GM12878 (cell line): ENCODE results near the gene DTNBP1. TPM values are rescaled to one million over a fixed set of nuclear protein-coding genes. Genes with fewer than 3 reads are reported as not detected.

ENCODE experiments used
- ATAC-seq: fragments of 200-7000 bp; cut with Tn5 transposase; 3 replicates; pipeline ENCODE4 v1.9.1; 2020; ENCODE audit warnings: mild to moderate bottlenecking, moderate library complexity
- BruUV-seq: library from RNA; stranded (reverse); fragments of 400-500 nt; replicated peaks from 2 replicates; lab custom pipeline; 2021; lab: Mats Ljungman, UMichigan
- CTCF ChIA-PET: fragments of 300-600 bp; sonication (Branson Sonifier 250); formaldehyde crosslinking; extraction: SDS; loops from one replicate; lab custom pipeline; 2021; ENCODE audit warnings: inconsistent platforms; lab: Yijun Ruan, JAX
- POLR2A ChIA-PET: fragments of 350-600 bp; formaldehyde crosslinking; extraction: SDS; loops from one replicate; lab custom pipeline; 2021; ENCODE audit warnings: inconsistent platforms; lab: Charles Lee
- RAD21 ChIA-PET: fragments of 300-600 bp; sonication (Branson Sonifier 250); formaldehyde crosslinking; loops from one replicate; lab custom pipeline; 2023; ENCODE audit warnings: antibody characterized with exemption; ENCODE audit not compliant: unreplicated experiment; lab: Charles Lee
- SMC1A ChIA-PET: fragments of 300-600 bp; sonication (Branson Sonifier 250); formaldehyde crosslinking; loops from one replicate; lab custom pipeline; 2023; ENCODE audit not compliant: unreplicated experiment, uncharacterized antibody; lab: Charles Lee
- DNase-seq: peaks from one replicate; pipeline ENCODE4 v3.0.0-alpha.2; 2011; ENCODE audit warnings: low read depth, low spot score
- FAIRE-seq: peaks from 3 replicates; lab custom pipeline; 2011; peaks lifted over from hg19 to GRCh38; lab: Jason Lieb, UNC
- H2AFZ ChIP-seq: 2 replicates; pipeline ENCODE4 v1.6.0; 2011; ENCODE audit warnings: low read depth, low read length, control low read depth; ENCODE audit not compliant: control insufficient read depth
- H3K27ac ChIP-seq: 2 replicates; pipeline ENCODE4 v1.5.1; 2011; ENCODE audit warnings: control low read depth; ENCODE audit not compliant: control insufficient read depth, insufficient read depth
- H3K27me3 ChIP-seq, 2 experiments: replicated peaks in 1 of 2; 2 replicates each; pipeline versions ENCODE4 v1.6.0 to v1.6.1; 2011; ENCODE audit warnings: low read length in 1 of 2; ENCODE audit not compliant: control insufficient read depth in 2 of 2, insufficient read depth in 2 of 2
- H3K36me3 ChIP-seq, 2 experiments: 2 replicates each; pipeline ENCODE4 v1.5.1; 2011; ENCODE audit warnings: low read length in 1 of 2; ENCODE audit not compliant: control insufficient read depth in 2 of 2, insufficient read depth in 2 of 2
- H3K4me1 ChIP-seq: 2 replicates; pipeline ENCODE4 v1.6.1; 2011; ENCODE audit warnings: mild to moderate bottlenecking, low read length, moderate library complexity, mixed read lengths; ENCODE audit not compliant: control insufficient read depth, insufficient read depth
- H3K4me2 ChIP-seq: 2 replicates; pipeline ENCODE4 v1.6.0; 2011; ENCODE audit warnings: control low read depth; ENCODE audit not compliant: control insufficient read depth, insufficient read depth
- H3K4me3 ChIP-seq: fragments of 200-600 bp; sonication (generic); 2 replicates; pipeline ENCODE4 v1.5.1; 2016
- H3K79me2 ChIP-seq: 2 replicates; pipeline ENCODE4 v1.6.0; 2011; ENCODE audit warnings: low read length; ENCODE audit not compliant: control insufficient read depth, insufficient read depth
- H3K9ac ChIP-seq: 2 replicates; pipeline ENCODE4 v1.8.0; 2011; ENCODE audit warnings: low read length, control low read depth, mixed read lengths; ENCODE audit not compliant: control insufficient read depth, insufficient read depth
- H3K9me3 ChIP-seq: replicated peaks from 3 replicates; pipeline ENCODE4 v1.5.1; 2011; ENCODE audit warnings: mild to moderate bottlenecking, low read length; ENCODE audit not compliant: control insufficient read depth, insufficient read depth
- H4K20me1 ChIP-seq: 2 replicates; pipeline ENCODE4 v1.6.0; 2011; ENCODE audit not compliant: control insufficient read depth, insufficient read depth
- CBFB ChIP-seq: IDR thresholded peaks from 2 replicates; pipeline ENCODE4 v1.6.1; 2016; ENCODE audit warnings: antibody characterized with exemption, low read depth
- DPF2 ChIP-seq: fragments of 450-650 bp; IDR thresholded peaks from 2 replicates; pipeline ENCODE4 v1.6.1; 2017; ENCODE audit warnings: mild to moderate bottlenecking
- E4F1 ChIP-seq: fragments of 450-650 bp; IDR thresholded peaks from 2 replicates; pipeline ENCODE4 v1.6.1; 2018; ENCODE audit warnings: borderline replicate concordance, mild to moderate bottlenecking; ENCODE audit not compliant: partially characterized antibody
- ESRRA ChIP-seq: IDR thresholded peaks from 2 replicates; pipeline ENCODE4 v1.6.1; 2012; ENCODE audit warnings: mild to moderate bottlenecking, low read length, improper control_type of control experiment
- MEF2A ChIP-seq: IDR thresholded peaks from 2 replicates; pipeline ENCODE4 v1.6.1; 2011; ENCODE audit warnings: low read depth, mild to moderate bottlenecking, low read length, moderate library complexity; ENCODE audit not compliant: insufficient read depth
- MTA2 ChIP-seq: fragments of 450-650 bp; IDR thresholded peaks from 2 replicates; pipeline ENCODE4 v1.6.1; 2016; ENCODE audit warnings: low read depth, mild to moderate bottlenecking, moderate library complexity
- NFIC ChIP-seq: IDR thresholded peaks from 2 replicates; pipeline ENCODE4 v1.6.1; 2012; ENCODE audit warnings: low read depth, mild to moderate bottlenecking, inconsistent platforms, low read length, moderate library complexity
- YY1 ChIP-seq: IDR thresholded peaks from 2 replicates; pipeline ENCODE4 v1.6.1; 2011; ENCODE audit warnings: low read depth, mild to moderate bottlenecking, low read length
- ZBED1 ChIP-seq: IDR thresholded peaks from 2 replicates; pipeline ENCODE4 v1.6.1; 2016; ENCODE audit warnings: borderline replicate concordance
- ZBTB4 ChIP-seq: fragments of 450-650 bp; formaldehyde crosslinking; IDR thresholded peaks from 2 replicates; pipeline ENCODE4 v1.4.0; 2022; ENCODE audit warnings: mild to moderate bottlenecking, moderate library complexity
- ZZZ3 ChIP-seq: IDR thresholded peaks from 2 replicates; pipeline ENCODE4 v1.6.1; 2011; ENCODE audit warnings: low read depth; ENCODE audit not compliant: control insufficient read depth, insufficient read length
- WGBS: methylation state at CpG from one replicate; pipeline ENCODE4 v1.1.6; 2016; ENCODE audit warnings: low lambda C conversion rate; ENCODE audit not compliant: insufficient replicate concordance, insufficient coverage; ENCODE audit errors: missing lambda C conversion rate; 5-methylcytosine and 5-hydroxymethylcytosine counted together
- in situ Hi-C: fragments of 300-500 bp; cut with MboI; formaldehyde crosslinking; loops from 9 replicates; pipeline ENCODE4 v1.14.3; 2018; ENCODE audit warnings: mixed read lengths
- intact Hi-C: fragments of 100-400 bp; cut with micrococcal nuclease; formaldehyde crosslinking; loops from one replicate; pipeline ENCODE4 v1.14.2; 2022; ENCODE audit not compliant: unreplicated experiment
- polyA plus RNA-seq, 11 experiments: library from polyadenylated mRNA; depleted of rRNA in 4 of 11; unstranded in 6 of 11; stranded (reverse) in 5 of 11; fragments of >200 nt; fragmentation: Nextera tagmentation in 4 of 11; fragmentation: Illumina TruSeq in 1 of 11; extraction: Ambion mirVana in 4 of 11; extraction: Trizol in 1 of 11; gene quantifications; 1 replicate in 1 of 11; 2 replicates in 10 of 11; pipeline versions ENCODE4 v1.2.1 to v1.2.3, GENCODE V29; 2011 to 2016; ENCODE audit warnings: inconsistent platforms in 2 of 11, missing spikeins in 2 of 11, low read depth in 1 of 11
- total RNA-seq, 4 experiments: library from RNA; depleted of rRNA in 3 of 4; stranded (reverse); fragments of >200 nt in 3 of 4; fragmentation: Illumina TruSeq in 1 of 4; extraction: Trizol in 1 of 4; gene quantifications; 2 replicates each; pipeline versions ENCODE4 v1.2.1 to v1.2.3, GENCODE V29; 2013 to 2021

Gene DTNBP1
- total and polyA plus RNA-seq, 10 of the 15 experiments (the other 5 are each of a cell fraction or from before 2014, with no cell fraction given), result 7.1 to 40.3 (median 20.1) TPM

GRCh38 chr6:15630202-15630601, 32.6 kb downstream of the DTNBP1 start:
- H3K79me2 ChIP-seq, result no peaks in the 10 kb centered on the region
- H4K20me1 ChIP-seq, result no peaks in the 10 kb centered on the region
- no peaks in the 10 kb centered on the region for H3K9me3 ChIP-seq
- POLR2A ChIA-PET, result no interaction called here
- H3K36me3 ChIP-seq, result peaks cover 0 to 3% of the 10 kb centered on the region in 2 experiments; a peak in 1 of 4 replicates
- no peak overlapping the region for H2AFZ ChIP-seq
- 100% methylated on average over 1 of the region's 1 CpG for WGBS
- H3K9ac ChIP-seq, result no peak overlapping the region
- no peak overlapping the region for H3K4me2 ChIP-seq
- SMC1A ChIA-PET, result interaction anchor here (1.0 to 2.5 kb wide), 6 partner anchors 9 to 500 kb away, joined by 3 to 10 read pairs (median 5); no protein-coding TSS in a partner anchor
- FAIRE-seq, result no peak
- no peak overlapping the region for H3K27ac ChIP-seq
- no TSS peak for BruUV-seq
- ATAC-seq, result no peak
- no peak for TF ChIP-seq ZBTB4 (CRISPR knock-in tag)
- no peak for TF ChIP-seq MEF2A
- no peak for TF ChIP-seq ESRRA
- TF ChIP-seq DPF2, result no peak
- no peak for TF ChIP-seq CBFB
- no peak for TF ChIP-seq MTA2
- no peak for TF ChIP-seq YY1
- no peak for TF ChIP-seq E4F1
- TF ChIP-seq NFIC, result no peak
- TF ChIP-seq ZBED1, result no peak
- no peak for TF ChIP-seq ZZZ3
- DNase-seq, result no peak
- intact Hi-C loops (no loop called here), in situ Hi-C loops (no loop called here)
- no peaks in the 10 kb centered on the region for H3K4me1 ChIP-seq
- no peak overlapping the region for H3K4me3 ChIP-seq
- H3K27me3 ChIP-seq, result no peaks in the 10 kb centered on the region
- CTCF ChIA-PET, result interaction anchor here (1.1 to 1.6 kb wide), 2 partner anchors 553 to 576 kb away, joined by 3 to 4 read pairs; no protein-coding TSS in a partner anchor
- RAD21 ChIA-PET, result interaction anchor here (1.0 to 1.7 kb wide), 2 partner anchors 26 to 28 kb away, joined by 3 to 5 read pairs; no protein-coding TSS in a partner anchor
